Measurements from ENCODE around the gene WFIKKN2. TPM values are rescaled to one million over a fixed set of nuclear protein-coding genes. Genes with fewer than 3 reads are reported as not detected.

WFIKKN2 gene
- total and polyA plus RNA-seq, 2 of the 13 experiments (the other 11 are each of a cell fraction or from before 2014, with no cell fraction given) = not detected

- no peak for TF ChIP-seq ZNF589 (CRISPR knock-in tag; conservative IDR thresholded peaks at IDR 0.05)
- TF ChIP-seq ZNF501 (CRISPR knock-in tag; IDR thresholded peaks at IDR 0.05) = no peak; the same call in 1 of the 2 replicates
- TF ChIP-seq ZNF772 (CRISPR knock-in tag; IDR thresholded peaks at IDR 0.05) = peak; percentile 58
- TF ChIP-seq MLX (CRISPR knock-in tag; IDR thresholded peaks at IDR 0.05) = 0 out of 2 replicates have a peak, but pooled peaks have one; percentile 27
- TF ChIP-seq POLR2G (IDR thresholded peaks at IDR 0.05; ENCODE audit: low read depth, low read length) = no peak; the same call in 1 of the 2 replicates
- peak; percentile 32; the same call in 1 of the 2 replicates for TF ChIP-seq ZNF629 (CRISPR knock-in tag; conservative IDR thresholded peaks at IDR 0.05)
- no peak for TF ChIP-seq ONECUT2 (CRISPR knock-in tag; IDR thresholded peaks at IDR 0.05)
- no peak for TF ChIP-seq ZNF382 (CRISPR knock-in tag; IDR thresholded peaks at IDR 0.05; ENCODE audit: borderline replicate concordance)
- TF ChIP-seq ATF7 (IDR thresholded peaks at IDR 0.05) = peak; percentile 9; the same call in 1 of the 2 replicates
- peak; percentile 85; the same call in 1 of the 2 replicates for TF ChIP-seq ATF7 (CRISPR knock-in tag; IDR thresholded peaks at IDR 0.05)
- peak; percentile 94 for TF ChIP-seq MTA1 (CRISPR knock-in tag; IDR thresholded peaks at IDR 0.05; ENCODE audit: borderline replicate concordance)
- no peak for TF ChIP-seq ZNF616 (CRISPR knock-in tag; IDR thresholded peaks at IDR 0.05; ENCODE audit: low read depth)
- TF ChIP-seq, protein P1, sequence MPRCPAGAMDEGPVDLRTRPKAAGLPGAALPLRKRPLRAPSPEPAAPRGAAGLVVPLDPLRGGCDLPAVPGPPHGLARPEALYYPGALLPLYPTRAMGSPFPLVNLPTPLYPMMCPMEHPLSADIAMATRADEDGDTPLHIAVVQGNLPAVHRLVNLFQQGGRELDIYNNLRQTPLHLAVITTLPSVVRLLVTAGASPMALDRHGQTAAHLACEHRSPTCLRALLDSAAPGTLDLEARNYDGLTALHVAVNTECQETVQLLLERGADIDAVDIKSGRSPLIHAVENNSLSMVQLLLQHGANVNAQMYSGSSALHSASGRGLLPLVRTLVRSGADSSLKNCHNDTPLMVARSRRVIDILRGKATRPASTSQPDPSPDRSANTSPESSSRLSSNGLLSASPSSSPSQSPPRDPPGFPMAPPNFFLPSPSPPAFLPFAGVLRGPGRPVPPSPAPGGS (CRISPR knock-in tag; IDR thresholded peaks at IDR 0.05) = peak; percentile 57; the same call in 1 of the 2 replicates
- TF ChIP-seq, protein P2, sequence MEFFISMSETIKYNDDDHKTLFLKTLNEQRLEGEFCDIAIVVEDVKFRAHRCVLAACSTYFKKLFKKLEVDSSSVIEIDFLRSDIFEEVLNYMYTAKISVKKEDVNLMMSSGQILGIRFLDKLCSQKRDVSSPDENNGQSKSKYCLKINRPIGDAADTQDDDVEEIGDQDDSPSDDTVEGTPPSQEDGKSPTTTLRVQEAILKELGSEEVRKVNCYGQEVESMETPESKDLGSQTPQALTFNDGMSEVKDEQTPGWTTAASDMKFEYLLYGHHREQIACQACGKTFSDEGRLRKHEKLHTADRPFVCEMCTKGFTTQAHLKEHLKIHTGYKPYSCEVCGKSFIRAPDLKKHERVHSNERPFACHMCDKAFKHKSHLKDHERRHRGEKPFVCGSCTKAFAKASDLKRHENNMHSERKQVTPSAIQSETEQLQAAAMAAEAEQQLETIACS (CRISPR knock-in tag; IDR thresholded peaks at IDR 0.05) = no peak
- TF ChIP-seq ZNF703 (CRISPR knock-in tag; IDR thresholded peaks at IDR 0.05; ENCODE audit: borderline replicate concordance) = no peak
- TF ChIP-seq MXI1 (IDR thresholded peaks at IDR 0.05; ENCODE audit: borderline replicate concordance, low read depth, low read length) = no peak
- TF ChIP-seq ZNF652 (CRISPR knock-in tag; IDR thresholded peaks at IDR 0.05; ENCODE audit: borderline replicate concordance, low read depth) = peak; percentile 33; the same call in 1 of the 2 replicates
- TF ChIP-seq ZNF891 (CRISPR knock-in tag; IDR thresholded peaks at IDR 0.05) = no peak
- 0 out of 2 replicates have a peak, but pooled peaks have one; percentile 13 for TF ChIP-seq ZBED4 (CRISPR knock-in tag; IDR thresholded peaks at IDR 0.05; ENCODE audit: borderline replicate concordance)
- TF ChIP-seq PLRG1 (conservative IDR thresholded peaks at IDR 0.05) = no peak
- TF ChIP-seq ZFY (CRISPR knock-in tag; IDR thresholded peaks at IDR 0.05) = no peak
- TF ChIP-seq ZNF549 (CRISPR knock-in tag; IDR thresholded peaks at IDR 0.05) = no peak
- TF ChIP-seq POLR2AphosphoS5 (IDR thresholded peaks at IDR 0.05; ENCODE audit: low read depth, low read length) = peak; percentile 51; the same call in 1 of the 2 replicates
- no peak for TF ChIP-seq ZNF720 (CRISPR knock-in tag; IDR thresholded peaks at IDR 0.05)
These were observed 49.3 kb downstream of the WFIKKN2 start (continued) for GRCh38 chr17:50884439-50885311.
